Measurements from ENCODE around the gene TMEM119.

Gene TMEM119

GRCh38 chr12:108615918-108616317 is 18.0 kb upstream of the TMEM119 start:
- Histone ChIP-seq H3K27ac (no peak overlapping the region), H3K4me3 (ENCODE audit: low read depth in 1 of 2, low read length in 1 of 2) (no peak overlapping the region), H3K9me3 (no peaks in the 10 kb centered on the region), H3K36me3 (peaks cover 19% of the 10 kb centered on the region), H3K4me1 (ENCODE audit: control insufficient read depth in 1 of 2, insufficient read depth in 1 of 2, low read depth in 1 of 2, low read length in 1 of 2) (peaks cover 36 to 38% of the 10 kb centered on the region in 2 experiments), H3K27me3 (no peaks in the 10 kb centered on the region)
- TF ChIP-seq, protein P1, sequence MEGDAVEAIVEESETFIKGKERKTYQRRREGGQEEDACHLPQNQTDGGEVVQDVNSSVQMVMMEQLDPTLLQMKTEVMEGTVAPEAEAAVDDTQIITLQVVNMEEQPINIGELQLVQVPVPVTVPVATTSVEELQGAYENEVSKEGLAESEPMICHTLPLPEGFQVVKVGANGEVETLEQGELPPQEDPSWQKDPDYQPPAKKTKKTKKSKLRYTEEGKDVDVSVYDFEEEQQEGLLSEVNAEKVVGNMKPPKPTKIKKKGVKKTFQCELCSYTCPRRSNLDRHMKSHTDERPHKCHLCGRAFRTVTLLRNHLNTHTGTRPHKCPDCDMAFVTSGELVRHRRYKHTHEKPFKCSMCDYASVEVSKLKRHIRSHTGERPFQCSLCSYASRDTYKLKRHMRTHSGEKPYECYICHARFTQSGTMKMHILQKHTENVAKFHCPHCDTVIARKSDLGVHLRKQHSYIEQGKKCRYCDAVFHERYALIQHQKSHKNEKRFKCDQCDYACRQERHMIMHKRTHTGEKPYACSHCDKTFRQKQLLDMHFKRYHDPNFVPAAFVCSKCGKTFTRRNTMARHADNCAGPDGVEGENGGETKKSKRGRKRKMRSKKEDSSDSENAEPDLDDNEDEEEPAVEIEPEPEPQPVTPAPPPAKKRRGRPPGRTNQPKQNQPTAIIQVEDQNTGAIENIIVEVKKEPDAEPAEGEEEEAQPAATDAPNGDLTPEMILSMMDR (IDR thresholded peaks at IDR 0.05), result no peak

- Histone ChIP-seq H3K36me3 (peaks cover 6% of the 10 kb centered on the region), H3K9me3 (no peaks in the 10 kb centered on the region), H3K27me3 (peaks cover 7% of the 10 kb centered on the region), H3K4me3 (ENCODE audit: low read depth in 1 of 2, low read length in 1 of 2) (no peak overlapping the region), H3K27ac (no peak overlapping the region), H3K4me1 (ENCODE audit: control insufficient read depth in 1 of 2, insufficient read depth in 1 of 2, low read depth in 1 of 2, low read length in 1 of 2) (peaks cover 23 to 25% of the 10 kb centered on the region in 2 experiments)
- TF ChIP-seq, protein P1 (IDR thresholded peaks at IDR 0.05), result no peak
Measured at GRCh38 chr12:108614639-108615038, 16.8 kb upstream of the TMEM119 start.

DNA sequence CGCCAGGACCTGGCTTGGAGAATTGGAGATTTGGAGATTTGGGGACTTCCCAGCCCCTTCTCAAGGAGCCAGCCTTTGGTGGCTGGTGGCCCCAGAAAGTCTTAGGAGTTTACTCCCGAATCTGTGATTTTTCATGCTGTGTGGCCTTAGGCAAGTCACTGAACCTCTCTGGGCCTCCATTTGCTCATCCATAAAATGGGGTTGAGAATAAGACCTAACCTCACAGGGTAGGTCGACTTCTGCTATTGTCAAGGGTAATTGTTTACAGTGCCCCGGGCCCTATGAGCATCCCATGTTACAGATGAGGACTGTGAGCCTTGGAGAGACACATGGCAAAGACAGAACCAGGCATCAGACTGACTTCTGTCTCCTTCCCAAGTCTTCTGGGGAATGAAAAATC is 16.2 kb upstream of the TMEM119 start:
- Histone ChIP-seq H3K4me1 (ENCODE audit: control insufficient read depth in 1 of 2, insufficient read depth in 1 of 2, low read depth in 1 of 2, low read length in 1 of 2) (peaks cover 20 to 21% of the 10 kb centered on the region in 2 experiments), H3K36me3 (peaks cover under 1% of the 10 kb centered on the region)

DNA sequence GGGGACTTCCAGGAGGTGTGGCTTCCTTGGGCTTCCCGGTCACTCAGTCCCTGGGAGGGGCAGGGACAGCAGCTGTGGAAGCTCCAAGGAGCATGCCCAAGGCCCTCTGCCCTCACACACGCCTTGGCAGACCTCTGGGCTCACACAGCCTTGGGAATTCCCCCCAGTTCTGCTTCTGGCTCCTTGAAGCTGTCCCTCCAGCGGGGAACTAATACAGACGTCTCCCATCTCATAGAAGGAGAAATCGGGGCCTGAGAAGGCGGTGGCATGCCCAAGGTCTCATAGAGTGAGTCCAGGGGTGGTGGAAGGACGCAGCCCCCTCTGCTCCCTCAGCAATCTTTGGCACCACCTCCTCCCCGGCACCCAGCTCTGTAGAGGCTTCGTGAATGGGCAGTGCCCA is 15.7 kb upstream of the TMEM119 start:
- TF ChIP-seq, protein P1 (IDR thresholded peaks at IDR 0.05), result no peak
- no peaks in the 10 kb centered on the region for H3K9me3 ChIP-seq
- peaks cover 19% of the 10 kb centered on the region in 2 experiments for H3K4me1 ChIP-seq (ENCODE audit: control insufficient read depth in 1 of 2, insufficient read depth in 1 of 2, low read depth in 1 of 2, low read length in 1 of 2)
- no peak overlapping the region for H3K4me3 ChIP-seq (ENCODE audit: low read depth in 1 of 2, low read length in 1 of 2)
- no peak overlapping the region for H3K27ac ChIP-seq
- no peaks in the 10 kb centered on the region for H3K36me3 ChIP-seq
- peaks cover 18% of the 10 kb centered on the region for H3K27me3 ChIP-seq

More for the DNA sequence above, 16.2 kb upstream of the TMEM119 start:
- H3K4me3 ChIP-seq (ENCODE audit: low read depth in 1 of 2, low read length in 1 of 2), result no peak overlapping the region
- H3K27me3 ChIP-seq, result peaks cover 13% of the 10 kb centered on the region
- TF ChIP-seq, protein P1 (IDR thresholded peaks at IDR 0.05), result no peak
- no peaks in the 10 kb centered on the region for H3K9me3 ChIP-seq
- H3K27ac ChIP-seq, result no peak overlapping the region

GRCh38 chr12:108612788-108613282 is 15.0 kb upstream of the TMEM119 start:
- Histone ChIP-seq H3K9me3 (no peaks in the 10 kb centered on the region), H3K27me3 (peaks cover 18% of the 10 kb centered on the region), H3K36me3 (no peaks in the 10 kb centered on the region), H3K4me1 (ENCODE audit: control insufficient read depth in 1 of 2, insufficient read depth in 1 of 2, low read depth in 1 of 2, low read length in 1 of 2) (peaks cover 12% of the 10 kb centered on the region in 2 experiments), H3K4me3 (ENCODE audit: low read depth in 1 of 2, low read length in 1 of 2) (no peak overlapping the region), H3K27ac (no peak overlapping the region)
- TF ChIP-seq, protein P1 (IDR thresholded peaks at IDR 0.05), result no peak

Data from neutrophil (primary cell).